BLaER1 (cell line): ENCODE results near the gene OSM.

Experiments
- H3K27ac ChIP-seq: shearing (Covaris generic); formaldehyde crosslinking; 2 replicates; pipeline ENCODE4 v1.8.1; 2022
- H3K27me3 ChIP-seq: shearing (Covaris generic); formaldehyde crosslinking; 2 replicates; pipeline ENCODE4 v1.8.1; 2022
- H3K36me3 ChIP-seq: shearing (Covaris generic); formaldehyde crosslinking; 2 replicates; pipeline ENCODE4 v1.8.1; 2022
- H3K4me1 ChIP-seq: shearing (Covaris generic); formaldehyde crosslinking; 2 replicates; pipeline ENCODE4 v1.8.1; 2022
- H3K4me2 ChIP-seq: shearing (Covaris generic); formaldehyde crosslinking; 2 replicates; pipeline ENCODE4 v1.8.1; 2022
- H3K4me3 ChIP-seq: shearing (Covaris generic); formaldehyde crosslinking; 2 replicates; pipeline ENCODE4 v1.8.1; 2022
- H3K9ac ChIP-seq: shearing (Covaris generic); formaldehyde crosslinking; 2 replicates; pipeline ENCODE4 v1.8.1; 2022
- H3K9me3 ChIP-seq: shearing (Covaris generic); formaldehyde crosslinking; 2 replicates; pipeline ENCODE4 v1.8.1; 2022
- H4K20me1 ChIP-seq: shearing (Covaris generic); formaldehyde crosslinking; 2 replicates; pipeline ENCODE4 v1.8.1; 2022
- Cebpa-rat ChIP-seq: shearing (Covaris generic); IDR thresholded peaks from 2 replicates; pipeline ENCODE4 v1.8.1; 2022

Gene OSM

GRCh38 chr22:30292069-30292970 lies 25.7 kb upstream of the OSM start:
- Histone ChIP-seq H3K27me3 (no peaks in the 10 kb centered on the region), H3K4me1 (peaks cover 89% of the 10 kb centered on the region), H3K9me3 (no peaks in the 10 kb centered on the region), H3K9ac (peak overlapping the region; percentile 76), H4K20me1 (no peaks in the 10 kb centered on the region), H3K4me2 (peak overlapping the region; percentile 98), H3K36me3 (peaks cover 52% of the 10 kb centered on the region), H3K4me3 (no peak overlapping the region), H3K27ac (peak overlapping the region; percentile 92)
- TF ChIP-seq Cebpa-rat: no peak

- Histone ChIP-seq H3K4me2 (peak overlapping the region; percentile 98), H3K27ac (peak overlapping the region; percentile 92), H3K4me1 (peaks cover 78% of the 10 kb centered on the region), H3K36me3 (peaks cover 44% of the 10 kb centered on the region), H3K4me3 (peak overlapping the region; percentile 76; the same call in 1 of the 2 replicates), H3K27me3 (no peaks in the 10 kb centered on the region), H3K9ac (peak overlapping the region; percentile 76), H3K9me3 (no peaks in the 10 kb centered on the region), H4K20me1 (no peaks in the 10 kb centered on the region)
- TF ChIP-seq Cebpa-rat: no peak
These were observed 24.6 kb upstream of the OSM start for GRCh38 chr22:30291058-30291892.

- H3K9ac ChIP-seq: peak overlapping the region; percentile 76
- TF ChIP-seq Cebpa-rat: no peak
- H3K9me3 ChIP-seq: no peaks in the 10 kb centered on the region
- no peaks in the 10 kb centered on the region for H4K20me1 ChIP-seq
- peak overlapping the region; percentile 98 for H3K4me2 ChIP-seq
- peaks cover 37% of the 10 kb centered on the region for H3K36me3 ChIP-seq
- peak overlapping the region; percentile 76 for H3K4me3 ChIP-seq
- peaks cover 71% of the 10 kb centered on the region for H3K4me1 ChIP-seq
- peak overlapping the region; percentile 92 for H3K27ac ChIP-seq
- H3K27me3 ChIP-seq: no peaks in the 10 kb centered on the region
These were observed 23.8 kb upstream of the OSM start for GRCh38 chr22:30290342-30291057.

DNA sequence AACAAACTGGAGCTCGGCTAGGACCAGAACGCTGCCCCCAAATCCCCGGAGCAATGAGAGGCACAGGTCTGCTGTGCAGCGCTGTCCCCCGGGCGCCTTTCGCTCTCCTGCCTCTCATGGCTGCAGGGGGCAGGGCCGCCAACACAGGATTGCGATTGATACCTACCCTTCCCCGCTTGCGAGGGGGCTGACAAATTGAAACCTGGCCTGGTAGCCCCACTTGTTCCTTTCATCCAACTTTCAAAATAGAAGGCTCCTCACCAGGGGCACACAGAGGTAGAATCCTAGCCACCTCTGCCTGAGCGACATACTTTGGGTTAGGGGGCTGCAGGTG lies 23.3 kb upstream of the OSM start:
- peak overlapping the region; percentile 76; the same call in 1 of the 2 replicates for H3K9ac ChIP-seq
- H3K4me2 ChIP-seq: peak overlapping the region; percentile 98
- no peaks in the 10 kb centered on the region for H3K27me3 ChIP-seq
- H4K20me1 ChIP-seq: no peaks in the 10 kb centered on the region
- peaks cover 65% of the 10 kb centered on the region for H3K4me1 ChIP-seq
- H3K9me3 ChIP-seq: no peaks in the 10 kb centered on the region
- TF ChIP-seq Cebpa-rat: no peak
- H3K4me3 ChIP-seq: peak overlapping the region; percentile 76
- H3K27ac ChIP-seq: peak overlapping the region; percentile 92
- peaks cover 31% of the 10 kb centered on the region for H3K36me3 ChIP-seq

DNA sequence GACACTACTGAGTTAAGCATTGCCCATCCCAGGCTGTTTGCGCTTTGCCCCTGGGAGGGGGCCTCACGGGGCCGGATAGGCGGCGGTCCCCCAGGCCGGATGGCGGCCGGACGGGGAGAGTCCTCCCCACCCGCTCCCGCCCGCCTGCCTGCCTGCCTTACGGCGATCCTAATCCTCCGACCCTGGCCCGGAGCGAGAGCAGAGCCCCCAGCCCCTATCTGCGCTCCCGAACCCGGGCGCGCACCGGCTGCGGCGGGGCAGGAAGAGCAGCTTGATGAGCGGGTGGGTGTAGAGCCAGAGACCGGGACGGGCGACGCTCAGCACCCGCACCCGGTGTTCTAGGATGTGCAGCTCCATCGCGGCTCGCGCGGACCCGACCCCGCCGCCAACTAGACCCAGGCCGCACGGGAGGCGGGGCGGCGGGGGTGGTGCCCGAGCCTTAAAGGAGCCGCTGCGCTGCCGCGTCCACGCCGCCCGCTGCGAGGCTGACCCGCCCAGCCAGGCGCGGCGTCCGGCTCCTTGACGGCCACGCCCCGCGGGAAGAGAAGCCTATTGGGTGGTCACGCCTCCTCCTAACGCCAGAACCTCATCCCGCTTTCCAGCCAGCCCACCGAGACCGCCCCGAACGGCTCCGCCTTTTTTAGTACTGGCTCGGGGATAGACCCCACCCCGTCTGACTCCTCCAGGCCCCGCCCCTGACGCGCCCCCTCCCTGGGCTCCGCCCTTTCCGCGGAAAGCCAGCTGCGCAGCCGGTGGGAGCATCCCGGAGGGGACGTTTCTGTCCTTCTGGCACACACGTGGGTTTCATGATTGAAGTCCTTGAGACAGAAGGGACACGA lies 22.7 kb upstream of the OSM start, which contains the start of gene CASTOR1:
Gene CASTOR1, minus strand, starts transcription at position 365 of the 839 bp plus-strand sequence. Its CDS starts 8 bp downstream, at position 357.
- peak within 1 kb of the TSS; percentile 76 for H3K4me3 ChIP-seq
- H3K4me2 ChIP-seq: peak within 1 kb of the TSS; percentile 98
- H3K9me3 ChIP-seq: no peaks in the 10 kb centered on the region
- no peaks in the 10 kb centered on the region for H4K20me1 ChIP-seq
- peaks cover 61% of the 10 kb centered on the region for H3K4me1 ChIP-seq
- no peak for TF ChIP-seq Cebpa-rat
- H3K27ac ChIP-seq: peak within 1 kb of the TSS; percentile 92
- no peaks in the 10 kb centered on the region for H3K27me3 ChIP-seq
- peaks cover 25% of the 10 kb centered on the region for H3K36me3 ChIP-seq
- H3K9ac ChIP-seq: peak within 1 kb of the TSS; percentile 77

DNA sequence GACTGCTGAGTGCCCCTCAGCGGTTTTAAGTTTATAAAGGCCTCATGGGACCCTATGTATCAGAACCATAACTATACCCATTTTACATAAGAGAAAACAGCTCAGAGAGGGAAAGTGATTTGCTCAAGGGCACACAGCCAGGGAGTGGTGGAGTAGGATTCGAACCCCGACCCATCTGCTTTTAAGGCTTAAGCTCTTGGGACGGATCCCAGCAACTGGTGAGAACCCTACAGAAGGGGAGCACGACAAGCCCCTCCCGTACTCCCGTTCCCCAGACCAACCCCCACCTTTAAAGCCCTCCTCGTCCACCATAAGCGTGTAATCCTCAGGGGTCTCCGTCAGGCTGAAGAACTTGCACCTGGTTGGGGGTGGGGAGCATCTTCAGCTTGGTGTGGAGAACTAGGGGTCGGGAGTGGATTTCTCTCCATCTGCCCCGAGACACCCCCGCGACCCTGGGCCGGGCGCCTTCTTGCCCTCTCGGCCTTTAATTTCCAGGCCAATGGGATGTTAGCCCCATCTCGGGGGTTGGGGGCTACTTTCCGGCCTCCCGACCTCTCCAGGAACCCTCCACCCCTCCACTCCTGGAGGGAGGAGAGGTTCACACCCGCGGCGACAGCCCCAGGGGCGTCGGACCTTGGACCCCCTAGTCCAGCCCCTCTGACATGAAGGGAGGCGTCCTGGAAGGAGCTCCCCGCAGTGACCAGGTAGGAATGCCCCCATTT lies 21.9 kb upstream of the OSM start:
- no peak for TF ChIP-seq Cebpa-rat

GRCh38 chr22:30287648-30288418 lies 21.2 kb upstream of the OSM start:
- Histone ChIP-seq H3K9ac (no peak overlapping the region), H3K27ac (no peak overlapping the region), H3K4me1 (peaks cover 61% of the 10 kb centered on the region), H3K36me3 (peaks cover 10% of the 10 kb centered on the region), H3K9me3 (no peaks in the 10 kb centered on the region), H3K27me3 (no peaks in the 10 kb centered on the region), H3K4me2 (peak overlapping the region; percentile 98), H3K4me3 (peak overlapping the region; percentile 76; the same call in 1 of the 2 replicates), H4K20me1 (no peaks in the 10 kb centered on the region)
- TF ChIP-seq Cebpa-rat: no peak

More for the DNA sequence above, 21.9 kb upstream of the OSM start:
- Histone ChIP-seq H3K27ac (peak overlapping the region; percentile 92), H3K4me1 (peaks cover 61% of the 10 kb centered on the region), H3K9ac (peak overlapping the region; percentile 77), H3K36me3 (peaks cover 17% of the 10 kb centered on the region), H3K4me2 (peak overlapping the region; percentile 98), H4K20me1 (no peaks in the 10 kb centered on the region), H3K9me3 (no peaks in the 10 kb centered on the region), H3K4me3 (peak overlapping the region; percentile 76), H3K27me3 (no peaks in the 10 kb centered on the region)
